Nucleus accumbens (tissue), 56 donors: ENCODE measurements around the gene RPS15.

Source experiments
- DNase-seq, 56 donors: peaks; one replicate each; lab custom pipeline; 2025; lab: John Stamatoyannopoulos, UW

Gene RPS15

GRCh38 chr19:1466018-1466460 is 27.8 kb downstream of the RPS15 start:
- no peak for DNase-seq

- no peak for DNase-seq
Observed at GRCh38 chr19:1466461-1467214, 28.4 kb downstream of the RPS15 start.

GRCh38 chr19:1467215-1467489 is 29.0 kb downstream of the RPS15 start:
- no peak for DNase-seq

GRCh38 chr19:1467490-1468273 is 29.5 kb downstream of the RPS15 start:
- DNase-seq, result no peak

GRCh38 chr19:1468274-1468820 is 30.2 kb downstream of the RPS15 start:
- DNase-seq, result no peak

GRCh38 chr19:1468821-1469254 is 30.6 kb downstream of the RPS15 start:
- no peak for DNase-seq

GRCh38 chr19:1469255-1470054 is 31.3 kb downstream of the RPS15 start:
- DNase-seq, result no peak

- no peak for DNase-seq
Observed at GRCh38 chr19:1470055-1470304, 31.8 kb downstream of the RPS15 start.

- DNase-seq, result peak in 28 of 56 donors; percentile 9 to 71 (median 34)
Observed at GRCh38 chr19:1470305-1471009, 32.3 kb downstream of the RPS15 start.

- DNase-seq, result peak in 3 of 56 donors; percentile 15 to 52 (median 44)
Observed at GRCh38 chr19:1471010-1471514, 32.9 kb downstream of the RPS15 start.

GRCh38 chr19:1471515-1472160 is 33.4 kb downstream of the RPS15 start:
- peak in 29 of 56 donors; percentile 12 to 64 (median 44) for DNase-seq

- DNase-seq, result peak in 13 of 56 donors; percentile 10 to 57 (median 39)
Observed at GRCh38 chr19:1472231-1473084, 34.3 kb downstream of the RPS15 start.

- peak in 3 of 56 donors; percentile 35 to 57 (median 44) for DNase-seq
Observed at GRCh38 chr19:1473085-1473851, 35.1 kb downstream of the RPS15 start.

- peak in 51 of 56 donors; percentile 18 to 85 (median 55) for DNase-seq
Observed at GRCh38 chr19:1474011-1474764, 36.0 kb downstream of the RPS15 start.

- no peak for DNase-seq
Observed at GRCh38 chr19:1474765-1475351, 36.7 kb downstream of the RPS15 start.

- DNase-seq, result no peak
Observed at GRCh38 chr19:1475751-1476437, 37.7 kb downstream of the RPS15 start.
